22Rv1 (cell line): ENCODE data around the gene PLXNB1.

Experiments
- ZFX ChIP-seq: fragments of 450-650 bp; IDR thresholded peaks from 2 replicates; pipeline ENCODE4 v1.6.1; 2017; ENCODE audit warnings: antibody characterized with exemption, borderline replicate concordance
- TF ChIP-seq, protein P1 (sequence below): fragments of 450-650 bp; IDR thresholded peaks from 2 replicates; pipeline ENCODE4 v1.5.1; 2017; ENCODE audit warnings: mild to moderate bottlenecking

DNA sequence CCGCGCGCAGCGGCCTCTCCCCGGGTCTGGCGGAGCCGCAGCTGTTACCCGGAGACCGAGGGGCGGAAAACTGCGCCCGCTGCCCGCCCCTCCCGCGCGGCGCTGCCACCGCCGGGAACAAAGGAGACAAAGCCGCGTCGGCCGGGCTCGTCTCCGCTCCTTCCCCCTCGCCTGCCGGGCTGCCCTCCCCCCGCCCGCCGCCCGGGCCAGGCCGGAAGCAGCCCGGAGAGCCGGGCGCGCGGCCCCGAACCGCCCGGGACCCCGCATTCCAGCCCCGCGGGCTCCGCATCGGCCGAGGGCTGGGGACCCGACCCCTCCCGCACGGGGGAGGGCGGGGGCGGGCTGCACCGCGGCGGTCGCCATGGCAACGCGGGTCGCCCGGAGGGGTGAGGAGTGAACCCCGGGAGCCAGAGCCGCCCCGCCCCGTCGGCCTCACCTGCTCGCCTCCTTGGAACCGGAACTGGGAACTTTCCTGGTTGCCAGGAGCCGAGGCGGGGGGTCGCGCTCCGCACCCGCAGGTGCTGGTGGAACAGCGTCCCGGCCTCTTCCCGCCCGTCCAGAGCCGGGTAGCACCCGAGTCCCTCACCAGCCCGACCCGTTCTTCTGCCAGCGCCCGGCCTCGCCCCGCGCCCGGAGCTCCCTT lies 448 bp downstream of the PLXNB1 start:
- TF ChIP-seq, protein P1, sequence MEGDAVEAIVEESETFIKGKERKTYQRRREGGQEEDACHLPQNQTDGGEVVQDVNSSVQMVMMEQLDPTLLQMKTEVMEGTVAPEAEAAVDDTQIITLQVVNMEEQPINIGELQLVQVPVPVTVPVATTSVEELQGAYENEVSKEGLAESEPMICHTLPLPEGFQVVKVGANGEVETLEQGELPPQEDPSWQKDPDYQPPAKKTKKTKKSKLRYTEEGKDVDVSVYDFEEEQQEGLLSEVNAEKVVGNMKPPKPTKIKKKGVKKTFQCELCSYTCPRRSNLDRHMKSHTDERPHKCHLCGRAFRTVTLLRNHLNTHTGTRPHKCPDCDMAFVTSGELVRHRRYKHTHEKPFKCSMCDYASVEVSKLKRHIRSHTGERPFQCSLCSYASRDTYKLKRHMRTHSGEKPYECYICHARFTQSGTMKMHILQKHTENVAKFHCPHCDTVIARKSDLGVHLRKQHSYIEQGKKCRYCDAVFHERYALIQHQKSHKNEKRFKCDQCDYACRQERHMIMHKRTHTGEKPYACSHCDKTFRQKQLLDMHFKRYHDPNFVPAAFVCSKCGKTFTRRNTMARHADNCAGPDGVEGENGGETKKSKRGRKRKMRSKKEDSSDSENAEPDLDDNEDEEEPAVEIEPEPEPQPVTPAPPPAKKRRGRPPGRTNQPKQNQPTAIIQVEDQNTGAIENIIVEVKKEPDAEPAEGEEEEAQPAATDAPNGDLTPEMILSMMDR = no peak
- TF ChIP-seq ZFX = no peak
